H1 (cell line): ENCODE measurements around the gene HOXB7.

Experiments
- CREB1 ChIP-seq: IDR thresholded peaks from 2 replicates; pipeline ENCODE4 v1.6.1; 2012; ENCODE audit warnings: inconsistent platforms
- RXRA ChIP-seq: IDR thresholded peaks from 2 replicates; pipeline ENCODE4 v1.6.1; 2011; ENCODE audit warnings: low read depth, mild to moderate bottlenecking, low read length, moderate library complexity; ENCODE audit not compliant: insufficient read depth
- SP1 ChIP-seq: IDR thresholded peaks from 2 replicates; pipeline ENCODE4 v1.6.1; 2011; ENCODE audit warnings: low read depth, low read length
- TCF12 ChIP-seq: IDR thresholded peaks from 2 replicates; pipeline ENCODE4 v1.6.1; 2011; ENCODE audit warnings: low read depth, mild to moderate bottlenecking, low read length
- TF ChIP-seq, protein P1 (sequence below): IDR thresholded peaks from 2 replicates; pipeline ENCODE4 v1.6.1; 2011; ENCODE audit warnings: low read depth, mild to moderate bottlenecking, low read length; ENCODE audit not compliant: insufficient read depth
- TF ChIP-seq, protein P2 (sequence below), 3 experiments: IDR thresholded peaks; 1 replicate in 2 of 3; 2 replicates in 1 of 3; pipeline versions ENCODE4 v1.5.1 to v1.6.1; 2011; ENCODE audit warnings: low read length in 3 of 3, mild to moderate bottlenecking in 3 of 3, inconsistent platforms in 2 of 3, low read depth in 1 of 3, moderate library complexity in 1 of 3; ENCODE audit not compliant: insufficient read depth in 1 of 3; ENCODE audit errors: control extremely low read depth in 1 of 3

DNA sequence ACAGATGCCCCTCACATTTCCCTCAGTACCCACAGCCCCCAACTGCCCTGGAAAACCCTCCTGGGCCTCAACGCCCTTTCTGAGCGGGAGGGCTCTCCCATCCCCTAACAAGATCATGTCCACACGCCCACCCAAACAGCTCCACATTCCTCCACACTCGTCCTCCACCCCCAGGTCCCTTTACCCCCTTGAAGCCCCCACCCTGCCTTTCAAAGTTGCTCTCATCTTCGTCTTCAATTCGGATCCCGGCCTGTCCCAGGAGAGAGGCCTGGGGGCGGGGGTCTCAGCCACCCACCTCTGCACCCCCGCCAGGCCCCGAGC is 47.0 kb downstream of the HOXB7 start:
- TF ChIP-seq, protein P1, sequence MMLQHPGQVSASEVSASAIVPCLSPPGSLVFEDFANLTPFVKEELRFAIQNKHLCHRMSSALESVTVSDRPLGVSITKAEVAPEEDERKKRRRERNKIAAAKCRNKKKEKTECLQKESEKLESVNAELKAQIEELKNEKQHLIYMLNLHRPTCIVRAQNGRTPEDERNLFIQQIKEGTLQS = no peak
- TF ChIP-seq CREB1 (no peak), RXRA (no peak), SP1 (no peak), TCF12 (no peak)
- TF ChIP-seq, protein P2, sequence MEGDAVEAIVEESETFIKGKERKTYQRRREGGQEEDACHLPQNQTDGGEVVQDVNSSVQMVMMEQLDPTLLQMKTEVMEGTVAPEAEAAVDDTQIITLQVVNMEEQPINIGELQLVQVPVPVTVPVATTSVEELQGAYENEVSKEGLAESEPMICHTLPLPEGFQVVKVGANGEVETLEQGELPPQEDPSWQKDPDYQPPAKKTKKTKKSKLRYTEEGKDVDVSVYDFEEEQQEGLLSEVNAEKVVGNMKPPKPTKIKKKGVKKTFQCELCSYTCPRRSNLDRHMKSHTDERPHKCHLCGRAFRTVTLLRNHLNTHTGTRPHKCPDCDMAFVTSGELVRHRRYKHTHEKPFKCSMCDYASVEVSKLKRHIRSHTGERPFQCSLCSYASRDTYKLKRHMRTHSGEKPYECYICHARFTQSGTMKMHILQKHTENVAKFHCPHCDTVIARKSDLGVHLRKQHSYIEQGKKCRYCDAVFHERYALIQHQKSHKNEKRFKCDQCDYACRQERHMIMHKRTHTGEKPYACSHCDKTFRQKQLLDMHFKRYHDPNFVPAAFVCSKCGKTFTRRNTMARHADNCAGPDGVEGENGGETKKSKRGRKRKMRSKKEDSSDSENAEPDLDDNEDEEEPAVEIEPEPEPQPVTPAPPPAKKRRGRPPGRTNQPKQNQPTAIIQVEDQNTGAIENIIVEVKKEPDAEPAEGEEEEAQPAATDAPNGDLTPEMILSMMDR (IDR thresholded peaks at IDR 0.05; ENCODE audit: control extremely low read depth in 1 of 3, insufficient read depth in 1 of 3, low read depth in 1 of 3, low read length in 3 of 3) = no peak
